D721Med (cell line): Measurements from ENCODE around the gene DLGAP1.

Experiments used
- DNase-seq: peaks from one replicate; pipeline ENCODE4 v3.0.0; 2011; ENCODE audit warnings: low spot score; ENCODE audit not compliant: insufficient read length
- FAIRE-seq: peaks from 2 replicates; lab custom pipeline; 2011; peaks lifted over from hg19 to GRCh38; lab: Jason Lieb, UNC
- CTCF ChIP-seq: IDR thresholded peaks from 2 replicates; pipeline ENCODE4 v1.5.1; 2012; ENCODE audit warnings: mild to moderate bottlenecking, control low read depth; ENCODE audit not compliant: insufficient read depth; ENCODE audit errors: missing control alignments

Gene DLGAP1

GRCh38 chr18:3845161-3845560 lies 609.9 kb downstream of the DLGAP1 start:
- no peak for FAIRE-seq
- DNase-seq = no peak
- no peak for TF ChIP-seq CTCF

GRCh38 chr18:3842844-3843243 lies 612.3 kb downstream of the DLGAP1 start:
- no peak for DNase-seq

GRCh38 chr18:3840766-3841165 lies 614.3 kb downstream of the DLGAP1 start:
- TF ChIP-seq CTCF = no peak
- FAIRE-seq = no peak
- no peak for DNase-seq

More at GRCh38 chr18:3842844-3843243, 612.3 kb downstream of the DLGAP1 start:
- no peak for TF ChIP-seq CTCF
- FAIRE-seq = no peak

GRCh38 chr18:3839581-3839981 lies 615.5 kb downstream of the DLGAP1 start:
- DNase-seq = no peak
- no peak for FAIRE-seq
- TF ChIP-seq CTCF = no peak

- no peak for TF ChIP-seq CTCF
- DNase-seq (no peak), FAIRE-seq (no peak)
Measured at GRCh38 chr18:3836483-3837335, 618.4 kb downstream of the DLGAP1 start.

GRCh38 chr18:3832025-3832638 lies 623.0 kb downstream of the DLGAP1 start:
- no peak for FAIRE-seq
- no peak for DNase-seq
- no peak for TF ChIP-seq CTCF

- FAIRE-seq (no peak), DNase-seq (no peak)
- TF ChIP-seq CTCF = no peak
Measured at GRCh38 chr18:3830604-3831003, 624.5 kb downstream of the DLGAP1 start.
